Stimulated activated effector memory CD8-positive, alpha-beta T cell treated with anti-CD3 and anti-CD28 coated beads, Interleukin-12 subunit alpha, Interleukin-12 subunit beta, amount 100 ng/mL, for 72 hours (primary cell): ENCODE data around the gene TAT.
A peak's percentile ranks its signal among the peaks of the same experiment; 100 is the strongest.

ENCODE experiments used
- ATAC-seq: fragments of 150-1000 bp; cut with Tn5 transposase; 2 replicates; pipeline ENCODE4 v1.10.0; 2021
- DNase-seq, 2 donors: peaks; one replicate each; pipeline ENCODE4 v3.0.0; 2021 to 2022; ENCODE audit warnings: low spot score in 2 of 2
- H3K27ac Mint-ChIP-seq: one replicate; pipeline ENCODE4 v1.8.0; 2022; ENCODE audit warnings: mild to moderate bottlenecking, mixed read lengths
- H3K36me3 Mint-ChIP-seq: one replicate; pipeline ENCODE4 v1.8.0; 2022; ENCODE audit warnings: mild to moderate bottlenecking, mixed read lengths
- H3K4me1 Mint-ChIP-seq: one replicate; pipeline ENCODE4 v1.8.0; 2022; ENCODE audit warnings: mixed read lengths
- H3K4me3 Mint-ChIP-seq: one replicate; pipeline ENCODE4 v1.8.0; 2022; ENCODE audit warnings: mild to moderate bottlenecking, mixed read lengths
- H3K9me3 Mint-ChIP-seq: one replicate; pipeline ENCODE4 v1.8.0; 2022; ENCODE audit warnings: mixed read lengths

TAT gene

DNA sequence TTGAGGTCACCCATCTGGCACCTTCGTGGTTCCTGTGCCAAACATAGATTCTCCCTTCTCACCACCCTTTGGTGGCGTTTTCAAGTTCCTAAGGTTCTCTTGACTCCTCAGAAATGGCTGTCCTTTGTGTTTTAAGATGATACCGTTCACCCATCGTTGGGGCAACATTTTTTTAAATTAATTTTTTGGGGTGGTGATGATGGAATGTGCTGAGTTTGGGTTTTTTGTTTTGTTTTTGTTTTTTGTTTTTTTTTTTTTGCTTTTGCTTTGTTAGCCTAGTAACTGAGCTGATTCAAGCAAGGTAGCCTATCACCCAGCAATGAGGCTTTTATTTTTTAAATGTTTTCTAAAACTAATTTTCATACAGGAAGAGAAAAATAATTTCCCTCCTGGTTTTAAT is 48.0 kb downstream of the TAT start:
- Mint-ChIP-seq H3K27ac (no peak overlapping the region), H3K4me1 (peaks cover 6% of the 10 kb centered on the region), H3K9me3 (no peaks in the 10 kb centered on the region), H3K4me3 (no peak overlapping the region), H3K36me3 (no peaks in the 10 kb centered on the region)
- DNase-seq: no peak
- ATAC-seq: no peak

GRCh38 chr16:71528257-71528656 is 48.6 kb downstream of the TAT start:
- DNase-seq: no peak
- Mint-ChIP-seq H3K4me3 (no peak overlapping the region), H3K27ac (no peak overlapping the region), H3K9me3 (no peaks in the 10 kb centered on the region), H3K36me3 (no peaks in the 10 kb centered on the region), H3K4me1 (peaks cover 6% of the 10 kb centered on the region)
- ATAC-seq: no peak

- no peaks in the 10 kb centered on the region for H3K36me3 Mint-ChIP-seq
- no peaks in the 10 kb centered on the region for H3K9me3 Mint-ChIP-seq
- DNase-seq (no peak), ATAC-seq (peak; percentile 69)
- peaks cover 6% of the 10 kb centered on the region for H3K4me1 Mint-ChIP-seq
- H3K27ac Mint-ChIP-seq: no peak within 1 kb of the TSS
- no peak within 1 kb of the TSS for H3K4me3 Mint-ChIP-seq
Measured at GRCh38 chr16:71526111-71526631, 50.7 kb downstream of the TAT start, which contains the start of gene CHST4. Gene CHST4, plus strand, starts transcription at chr16:71526426. Its CDS starts 10,252 bp downstream, at chr16:71536678.

- Mint-ChIP-seq H3K27ac (no peak overlapping the region), H3K4me1 (peaks cover 6% of the 10 kb centered on the region), H3K36me3 (no peaks in the 10 kb centered on the region), H3K9me3 (no peaks in the 10 kb centered on the region), H3K4me3 (no peak overlapping the region)
- ATAC-seq (no peak), DNase-seq (no peak)
Measured at GRCh38 chr16:71524566-71525553, 52.0 kb downstream of the TAT start.

DNA sequence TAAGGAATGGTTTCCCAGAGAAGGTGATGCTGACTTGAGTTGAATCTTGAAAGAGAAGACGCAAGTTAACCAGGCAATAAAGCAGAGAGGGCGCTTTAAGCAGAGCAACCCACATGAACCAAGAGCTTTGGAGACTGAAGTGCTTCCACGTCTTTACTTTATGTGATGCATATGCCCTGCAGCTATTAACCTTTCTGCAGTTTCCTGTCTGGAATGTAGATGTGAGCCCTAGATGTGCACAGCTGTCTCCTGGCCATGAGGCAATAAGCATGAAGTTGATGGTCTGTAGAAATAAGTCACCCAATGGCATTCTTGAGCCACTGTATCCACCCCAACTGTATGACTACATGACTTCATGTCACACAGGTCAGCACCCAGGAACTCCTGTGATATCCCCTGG is 56.3 kb downstream of the TAT start:
- Mint-ChIP-seq H3K9me3 (no peaks in the 10 kb centered on the region), H3K4me1 (no peaks in the 10 kb centered on the region), H3K4me3 (no peak overlapping the region), H3K36me3 (no peaks in the 10 kb centered on the region), H3K27ac (no peak overlapping the region)
- DNase-seq (no peak), ATAC-seq (no peak)
